T-helper 17 cell (primary cell): ENCODE results near the gene CDC42. TPM values are rescaled to one million over a fixed set of nuclear protein-coding genes. Genes with fewer than 3 reads are reported as not detected.

Experiments used
- ATAC-seq: fragments of 150-1000 bp; cut with Tn5 transposase; 2 replicates; pipeline ENCODE4 v1.10.0; 2021; ENCODE audit warnings: mild to moderate bottlenecking, moderate library complexity
- DNase-seq, 3 donors: peaks; one replicate each; pipeline versions ENCODE4 v3.0.0 to v3.0.0-alpha.2; 2020 to 2021
- H3K9me3 ChIP-seq: one replicate; pipeline ENCODE4 v1.7.0; 2013; ENCODE audit warnings: low read length, mild to moderate bottlenecking; ENCODE audit not compliant: control insufficient read depth, poor library complexity, severe bottlenecking
- H3K27ac Mint-ChIP-seq: one replicate; pipeline ENCODE4 v1.8.0; 2022; ENCODE audit warnings: mild to moderate bottlenecking, moderate library complexity, mixed read lengths
- H3K27me3 Mint-ChIP-seq: one replicate; pipeline ENCODE4 v1.8.0; 2022; ENCODE audit warnings: mixed read lengths
- H3K36me3 Mint-ChIP-seq: one replicate; pipeline ENCODE4 v1.8.0; 2022; ENCODE audit warnings: low read depth, mixed read lengths
- H3K4me1 Mint-ChIP-seq: one replicate; pipeline ENCODE4 v1.8.0; 2022; ENCODE audit warnings: mild to moderate bottlenecking, mixed read lengths
- H3K4me3 Mint-ChIP-seq: one replicate; pipeline ENCODE4 v1.8.0; 2022; ENCODE audit warnings: mild to moderate bottlenecking, moderate library complexity, mixed read lengths
- total RNA-seq, 4 donors: library from RNA in 2 of 4; stranded (reverse) in 2 of 4; gene quantifications; one replicate each; pipeline ENCODE4 v1.2.3 and lab custom pipeline; 2022 to 2026

CDC42 gene
- total RNA-seq, 2 donors from 2014 or later = 371 to 385 TPM

DNA sequence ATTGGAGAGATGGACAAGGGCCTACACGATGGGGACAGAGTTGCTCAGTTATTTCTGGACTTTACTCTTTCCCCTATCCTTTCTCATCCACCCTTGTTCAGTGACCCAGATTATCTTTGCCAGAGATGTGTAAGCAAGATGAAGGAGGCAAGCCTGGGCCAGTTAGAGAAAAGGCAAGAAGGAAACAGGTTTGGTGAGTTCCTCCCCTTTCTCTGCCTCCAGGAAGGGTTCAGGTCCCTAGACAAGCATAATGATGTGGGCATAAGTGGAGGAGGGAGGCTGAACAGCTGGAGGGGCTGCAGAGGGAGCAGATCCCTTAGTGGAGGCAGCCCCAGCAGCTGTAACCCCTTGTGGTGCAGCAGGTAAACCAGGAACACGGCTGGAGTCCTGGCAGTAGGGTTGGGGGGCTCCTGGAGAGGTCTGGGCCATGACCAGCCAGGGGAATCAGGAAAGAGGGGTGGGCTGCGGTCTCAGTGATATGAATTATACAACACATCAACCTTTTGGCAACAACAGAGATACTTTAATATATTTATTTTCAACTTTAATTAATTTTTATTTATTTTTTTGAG lies 9.2 kb upstream of the CDC42 start:
- H3K27me3 Mint-ChIP-seq = no peaks in the 10 kb centered on the region
- ATAC-seq = no peak
- peak overlapping the region; percentile 59 for H3K4me3 Mint-ChIP-seq
- peak overlapping the region; percentile 97 for H3K27ac Mint-ChIP-seq
- H3K4me1 Mint-ChIP-seq = peaks cover 40% of the 10 kb centered on the region
- DNase-seq = no peak
- no peaks in the 10 kb centered on the region for H3K9me3 ChIP-seq
- H3K36me3 Mint-ChIP-seq = no peaks in the 10 kb centered on the region

DNA sequence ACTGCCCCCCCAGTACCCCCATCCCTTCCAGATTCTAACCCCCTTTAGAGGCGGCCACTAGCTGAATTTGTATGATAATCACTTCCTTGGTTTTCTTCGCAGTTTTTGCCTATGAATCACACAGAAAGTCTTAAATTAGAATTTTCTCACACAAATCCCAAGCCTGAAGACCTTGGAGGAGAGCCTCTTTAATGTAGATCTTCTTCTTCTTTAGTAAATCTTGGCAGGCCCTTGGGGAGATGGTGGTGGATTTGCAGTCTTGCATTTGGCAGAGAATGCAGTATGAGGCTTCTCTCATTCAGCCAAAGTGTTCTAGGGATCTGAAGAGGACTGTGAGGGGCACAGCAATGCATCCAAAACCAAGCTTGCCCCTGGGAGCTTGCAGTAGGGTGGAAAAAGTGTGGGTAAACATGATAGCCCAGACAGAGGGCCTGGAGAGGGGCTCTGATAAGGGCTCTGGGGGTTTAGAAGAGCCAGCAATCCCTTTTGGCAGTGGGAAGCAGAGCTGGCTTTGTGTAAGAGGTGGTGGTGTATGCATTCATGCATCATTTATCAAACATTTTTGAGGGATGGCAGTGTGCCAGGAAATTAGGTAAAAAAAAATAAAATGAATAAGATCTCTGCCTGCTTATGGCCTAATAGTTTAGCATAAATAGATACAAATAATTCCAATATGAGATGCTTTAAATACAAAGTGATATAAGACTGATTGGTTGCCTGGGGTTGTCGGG lies 7.7 kb upstream of the CDC42 start:
- Mint-ChIP-seq H3K4me3 (no peak overlapping the region), H3K27ac (peak overlapping the region; percentile 0), H3K36me3 (no peaks in the 10 kb centered on the region), H3K4me1 (peaks cover 41% of the 10 kb centered on the region), H3K27me3 (no peaks in the 10 kb centered on the region)
- DNase-seq = no peak
- no peaks in the 10 kb centered on the region for H3K9me3 ChIP-seq
- no peak for ATAC-seq

- Mint-ChIP-seq H3K36me3 (no peaks in the 10 kb centered on the region), H3K4me1 (peaks cover 37% of the 10 kb centered on the region), H3K27me3 (no peaks in the 10 kb centered on the region), H3K4me3 (peak overlapping the region; percentile 0), H3K27ac (peak overlapping the region; percentile 0)
- DNase-seq (no peak), ATAC-seq (no peak)
- H3K9me3 ChIP-seq = no peaks in the 10 kb centered on the region
Measured at GRCh38 chr1:22045604-22046228, 6.8 kb upstream of the CDC42 start.

GRCh38 chr1:22048351-22049192 lies 3.9 kb upstream of the CDC42 start:
- Mint-ChIP-seq H3K27ac (peak overlapping the region; percentile 6), H3K27me3 (no peaks in the 10 kb centered on the region), H3K36me3 (peaks cover 4% of the 10 kb centered on the region), H3K4me3 (no peak overlapping the region), H3K4me1 (peaks cover 38% of the 10 kb centered on the region)
- ATAC-seq (no peak), DNase-seq (no peak)
- H3K9me3 ChIP-seq = no peaks in the 10 kb centered on the region

DNA sequence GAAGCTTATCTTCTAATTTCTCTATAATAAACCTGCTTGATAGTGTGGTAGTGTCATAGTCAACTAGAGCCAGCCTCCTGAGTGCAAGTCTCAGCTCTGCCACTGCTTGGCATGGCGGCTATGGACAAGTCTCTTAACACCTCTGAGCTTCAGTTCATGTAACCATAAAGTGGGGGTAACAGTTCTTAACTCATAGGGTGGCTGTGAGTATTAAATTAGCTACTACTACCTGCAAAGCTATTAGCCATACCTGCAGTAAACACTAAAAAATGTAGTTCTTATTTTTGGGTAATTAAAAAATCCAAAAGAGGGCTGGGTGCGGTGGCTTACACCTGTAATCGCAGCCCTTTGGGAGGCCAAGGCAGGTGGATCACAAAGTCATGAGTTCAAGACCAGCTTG lies 2.2 kb upstream of the CDC42 start:
- no peak overlapping the region for H3K27ac Mint-ChIP-seq
- no peak overlapping the region for H3K4me3 Mint-ChIP-seq
- peaks cover 4% of the 10 kb centered on the region for H3K36me3 Mint-ChIP-seq
- no peaks in the 10 kb centered on the region for H3K9me3 ChIP-seq
- H3K27me3 Mint-ChIP-seq = no peaks in the 10 kb centered on the region
- no peak for DNase-seq
- H3K4me1 Mint-ChIP-seq = peaks cover 41% of the 10 kb centered on the region
- ATAC-seq = no peak

DNA sequence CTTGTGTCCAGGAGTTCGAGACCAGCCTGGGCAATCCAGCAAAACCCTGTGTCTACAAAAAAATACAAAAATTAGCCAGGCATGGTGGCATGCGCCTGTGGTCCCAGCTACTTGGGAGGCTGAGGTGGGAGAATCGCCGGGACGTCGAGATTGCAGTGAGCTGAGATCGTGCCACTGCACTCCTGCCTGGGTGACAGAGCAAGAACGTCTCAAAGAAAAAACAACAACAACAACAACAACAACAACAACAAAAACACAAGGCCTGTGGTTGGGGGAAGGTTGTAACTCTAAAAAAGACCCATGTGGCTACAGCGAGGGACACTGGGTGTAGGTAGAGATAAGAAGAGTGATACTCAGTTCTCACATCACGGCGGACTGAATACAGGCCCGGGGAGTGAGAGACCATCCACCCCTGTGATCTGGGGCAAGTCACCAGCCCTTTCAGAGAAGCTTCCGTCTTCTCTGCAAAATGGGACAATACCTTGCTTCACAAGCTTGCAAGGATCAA lies 848 bp upstream of the CDC42 start:
- H3K36me3 Mint-ChIP-seq = peaks cover 7% of the 10 kb centered on the region
- peak overlapping the region; percentile 83 for H3K27ac Mint-ChIP-seq
- ATAC-seq = no peak
- no peaks in the 10 kb centered on the region for H3K27me3 Mint-ChIP-seq
- H3K4me1 Mint-ChIP-seq = peaks cover 45% of the 10 kb centered on the region
- peak overlapping the region; percentile 94 for H3K4me3 Mint-ChIP-seq
- no peaks in the 10 kb centered on the region for H3K9me3 ChIP-seq
- no peak for DNase-seq

GRCh38 chr1:22053017-22053860 lies 730 bp downstream of the CDC42 start:
- Mint-ChIP-seq H3K36me3 (peaks cover 7% of the 10 kb centered on the region), H3K4me3 (peak overlapping the region; percentile 98), H3K4me1 (peaks cover 57% of the 10 kb centered on the region), H3K27me3 (no peaks in the 10 kb centered on the region), H3K27ac (peak overlapping the region; percentile 95)
- peak; percentile 39 to 48 (median 46) for DNase-seq
- ATAC-seq = peak; percentile 50
- H3K9me3 ChIP-seq = no peaks in the 10 kb centered on the region

DNA sequence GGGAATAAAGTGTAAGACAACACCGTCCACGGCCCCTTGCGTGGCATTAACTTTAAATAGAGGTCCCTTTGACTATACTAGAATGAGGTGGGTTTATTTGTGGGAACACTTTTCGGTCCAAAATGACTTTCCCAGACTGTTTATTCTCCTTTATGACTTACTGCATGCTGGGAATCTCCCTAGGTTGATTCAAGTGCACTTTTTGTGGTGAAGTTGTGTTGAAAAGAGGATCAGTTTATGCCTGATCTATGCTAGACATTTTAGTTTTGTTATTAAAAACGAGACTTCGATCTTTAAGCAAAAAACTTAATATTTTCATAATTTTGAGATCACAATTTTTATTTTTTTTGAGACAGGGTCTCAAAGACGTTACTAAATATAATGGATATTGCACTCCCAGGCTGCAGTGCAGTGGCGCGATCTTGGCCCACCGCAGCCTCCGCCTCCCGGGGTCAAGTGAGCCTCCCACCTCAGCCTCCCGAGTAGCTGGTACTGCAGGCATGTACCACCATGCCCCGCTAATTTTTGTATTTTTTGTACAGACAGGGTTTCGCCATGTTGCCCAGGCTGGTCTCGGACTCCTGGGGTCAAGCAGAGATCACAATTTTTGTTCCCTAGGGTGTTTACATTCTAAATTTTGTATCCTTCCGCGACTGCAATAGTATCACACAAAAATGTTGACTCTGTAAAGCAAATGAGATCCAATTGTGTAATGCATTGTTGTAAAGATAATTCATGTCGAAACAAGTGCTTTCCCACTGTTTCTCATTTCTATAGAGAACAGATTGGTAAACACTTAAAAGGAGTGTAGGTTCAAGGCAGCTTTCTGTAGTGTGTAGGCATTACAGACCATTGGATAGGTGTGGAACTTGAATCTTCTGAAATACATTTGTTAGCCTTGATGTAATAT lies 1.6 kb downstream of the CDC42 start:
- Mint-ChIP-seq H3K27ac (peak overlapping the region; percentile 95), H3K4me1 (peaks cover 53% of the 10 kb centered on the region), H3K27me3 (no peaks in the 10 kb centered on the region), H3K4me3 (peak overlapping the region; percentile 98), H3K36me3 (peaks cover 7% of the 10 kb centered on the region)
- no peaks in the 10 kb centered on the region for H3K9me3 ChIP-seq
- ATAC-seq (no peak), DNase-seq (no peak)

GRCh38 chr1:22055463-22055862 lies 3.0 kb downstream of the CDC42 start:
- H3K27me3 Mint-ChIP-seq = no peaks in the 10 kb centered on the region
- H3K27ac Mint-ChIP-seq = peak overlapping the region; percentile 95
- DNase-seq (no peak), ATAC-seq (no peak)
- no peaks in the 10 kb centered on the region for H3K9me3 ChIP-seq
- peaks cover 57% of the 10 kb centered on the region for H3K4me1 Mint-ChIP-seq
- peak overlapping the region; percentile 79 for H3K4me3 Mint-ChIP-seq
- H3K36me3 Mint-ChIP-seq = peaks cover 7% of the 10 kb centered on the region

DNA sequence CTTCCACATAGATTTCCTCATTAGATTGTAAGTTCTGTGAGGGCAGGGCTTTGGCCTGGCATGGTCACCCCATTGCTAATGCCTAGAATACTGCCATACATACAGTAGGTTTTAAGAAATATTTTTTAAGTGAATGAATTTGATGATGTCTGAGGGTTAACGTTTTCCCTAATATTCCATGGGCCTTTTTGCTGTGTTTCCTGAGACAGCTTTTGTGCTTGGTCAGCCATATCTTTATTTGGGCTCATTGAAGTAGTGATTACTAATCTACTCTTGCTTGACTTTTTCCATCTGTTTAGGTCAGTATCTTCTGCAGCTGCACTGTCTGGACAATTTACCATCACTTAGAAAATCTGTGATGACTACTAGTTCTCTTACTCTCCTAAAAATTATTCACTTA lies 3.5 kb downstream of the CDC42 start:
- Mint-ChIP-seq H3K36me3 (peaks cover 7% of the 10 kb centered on the region), H3K4me1 (peaks cover 61% of the 10 kb centered on the region), H3K27me3 (no peaks in the 10 kb centered on the region), H3K27ac (peak overlapping the region; percentile 95), H3K4me3 (peak overlapping the region; percentile 79)
- ATAC-seq = no peak
- DNase-seq = no peak
- H3K9me3 ChIP-seq = no peaks in the 10 kb centered on the region

GRCh38 chr1:22056936-22057335 lies 4.4 kb downstream of the CDC42 start:
- no peak for ATAC-seq
- no peaks in the 10 kb centered on the region for H3K27me3 Mint-ChIP-seq
- H3K9me3 ChIP-seq = no peaks in the 10 kb centered on the region
- no peak for DNase-seq
- peak overlapping the region; percentile 95 for H3K27ac Mint-ChIP-seq
- peak overlapping the region; percentile 75 for H3K4me3 Mint-ChIP-seq
- H3K36me3 Mint-ChIP-seq = peaks cover 7% of the 10 kb centered on the region
- H3K4me1 Mint-ChIP-seq = peaks cover 53% of the 10 kb centered on the region
